ENCODE measurements around the gene AGT. TPM values are rescaled to one million over a fixed set of nuclear protein-coding genes. Genes with fewer than 3 reads are reported as not detected.

AGT gene
- total and polyA plus RNA-seq, 3 donors from 2014 or later = 3.3 to 10.7 (median 4.6) TPM

DNA sequence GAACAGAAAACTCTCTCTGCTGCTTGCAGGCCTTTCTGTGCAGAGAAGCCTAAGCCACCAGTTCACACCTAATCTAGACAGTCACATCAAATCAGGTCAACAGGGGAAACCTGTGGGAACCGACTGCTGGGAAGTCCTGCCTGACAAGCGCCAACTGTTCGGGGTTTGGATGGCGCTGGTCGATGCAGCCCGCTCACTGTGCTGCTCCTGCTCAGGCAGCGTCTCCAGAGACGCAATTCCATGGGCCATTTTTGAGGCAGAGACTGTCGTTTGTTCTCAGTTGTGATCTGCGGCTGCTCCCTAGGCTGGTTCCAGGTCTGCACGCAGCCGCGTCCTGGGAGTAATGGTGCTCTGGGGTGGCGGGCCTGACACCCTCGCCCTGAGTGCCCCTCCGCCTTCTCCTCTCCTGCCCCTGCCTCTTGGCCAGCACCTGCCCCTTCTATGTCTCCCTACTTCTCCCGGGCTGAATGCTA lies 1.4 kb downstream of the AGT start:
- peaks cover 8% of the 10 kb centered on the region for H3K4me1 ChIP-seq
- WGBS, 2 donors = 89 to 97% methylated on average over 17 of the region's 17 CpGs
- intact Hi-C loops (cut with DNase I; ENCODE audit: low total_unique reads) = no loop called here
- H3K27ac ChIP-seq = no peak overlapping the region
- no peak overlapping the region for H3K4me3 ChIP-seq
- H3K9me3 ChIP-seq = no peaks in the 10 kb centered on the region
- no peaks in the 10 kb centered on the region for H3K27me3 ChIP-seq
- DNase-seq = no peak
- no peaks in the 10 kb centered on the region for H3K36me3 ChIP-seq (ENCODE audit: low read depth, missing control alignments)
- TF ChIP-seq, protein P1, sequence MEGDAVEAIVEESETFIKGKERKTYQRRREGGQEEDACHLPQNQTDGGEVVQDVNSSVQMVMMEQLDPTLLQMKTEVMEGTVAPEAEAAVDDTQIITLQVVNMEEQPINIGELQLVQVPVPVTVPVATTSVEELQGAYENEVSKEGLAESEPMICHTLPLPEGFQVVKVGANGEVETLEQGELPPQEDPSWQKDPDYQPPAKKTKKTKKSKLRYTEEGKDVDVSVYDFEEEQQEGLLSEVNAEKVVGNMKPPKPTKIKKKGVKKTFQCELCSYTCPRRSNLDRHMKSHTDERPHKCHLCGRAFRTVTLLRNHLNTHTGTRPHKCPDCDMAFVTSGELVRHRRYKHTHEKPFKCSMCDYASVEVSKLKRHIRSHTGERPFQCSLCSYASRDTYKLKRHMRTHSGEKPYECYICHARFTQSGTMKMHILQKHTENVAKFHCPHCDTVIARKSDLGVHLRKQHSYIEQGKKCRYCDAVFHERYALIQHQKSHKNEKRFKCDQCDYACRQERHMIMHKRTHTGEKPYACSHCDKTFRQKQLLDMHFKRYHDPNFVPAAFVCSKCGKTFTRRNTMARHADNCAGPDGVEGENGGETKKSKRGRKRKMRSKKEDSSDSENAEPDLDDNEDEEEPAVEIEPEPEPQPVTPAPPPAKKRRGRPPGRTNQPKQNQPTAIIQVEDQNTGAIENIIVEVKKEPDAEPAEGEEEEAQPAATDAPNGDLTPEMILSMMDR (IDR thresholded peaks at IDR 0.05) = no peak
- TF ChIP-seq POLR2A (IDR thresholded peaks at IDR 0.05) = no peak

DNA sequence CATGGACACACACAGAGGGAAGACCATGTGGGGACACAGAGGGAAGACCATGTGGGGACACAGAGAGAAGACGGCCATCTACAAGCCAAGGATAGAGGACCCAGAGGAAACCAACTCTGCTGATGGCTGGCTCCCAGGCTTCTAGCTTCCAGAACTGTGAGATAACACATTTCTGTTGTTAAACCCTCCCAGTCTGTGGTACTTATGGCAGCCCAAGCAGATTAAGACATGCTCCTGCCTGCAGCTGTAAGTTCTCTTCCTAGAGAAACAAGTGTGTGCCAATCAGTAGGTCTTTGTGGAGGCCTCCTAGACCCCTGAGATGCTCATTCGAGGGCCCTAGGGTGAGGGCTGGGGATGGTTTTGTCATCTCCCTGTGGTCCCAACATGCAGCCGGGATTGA lies 2.7 kb downstream of the AGT start:
- TF ChIP-seq, protein P1 (IDR thresholded peaks at IDR 0.05) = no peak
- TF ChIP-seq POLR2A (IDR thresholded peaks at IDR 0.05) = no peak
- Histone ChIP-seq H3K36me3 (ENCODE audit: low read depth, missing control alignments) (no peaks in the 10 kb centered on the region), H3K27ac (no peak overlapping the region), H3K27me3 (no peaks in the 10 kb centered on the region), H3K4me1 (peaks cover 8% of the 10 kb centered on the region), H3K4me3 (no peak overlapping the region), H3K9me3 (no peaks in the 10 kb centered on the region)
- WGBS, 2 donors = 93 to 96% methylated on average over 2 to 3 of the region's 3 CpGs
- no peak for DNase-seq
- intact Hi-C loops (cut with DNase I; ENCODE audit: low total_unique reads) = no loop called here

DNA sequence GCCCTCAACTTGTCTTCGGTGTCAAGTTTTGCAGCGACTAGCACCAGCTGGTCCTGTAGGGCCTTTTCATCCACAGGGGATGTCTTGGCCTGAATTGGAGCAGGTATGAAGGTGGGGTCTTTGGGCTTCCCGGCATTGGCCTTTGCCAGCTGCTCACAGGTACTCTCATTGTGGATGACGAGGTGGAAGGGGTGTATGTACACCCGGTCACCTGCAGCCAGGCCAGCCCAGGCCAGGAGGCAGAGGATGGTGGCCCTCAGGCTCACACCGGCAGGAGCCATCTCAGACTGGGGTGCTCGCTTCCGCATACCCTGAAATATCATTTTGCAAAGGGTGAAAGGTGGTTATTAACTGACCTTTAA lies 3.4 kb downstream of the AGT start:
- DNase-seq = no peak
- Histone ChIP-seq H3K27me3 (no peaks in the 10 kb centered on the region), H3K27ac (no peak overlapping the region), H3K9me3 (no peaks in the 10 kb centered on the region), H3K36me3 (ENCODE audit: low read depth, missing control alignments) (no peaks in the 10 kb centered on the region), H3K4me1 (peaks cover 8% of the 10 kb centered on the region), H3K4me3 (no peak overlapping the region)
- intact Hi-C loops (cut with DNase I; ENCODE audit: low total_unique reads) = no loop called here
- TF ChIP-seq, protein P1 (IDR thresholded peaks at IDR 0.05) = no peak
- TF ChIP-seq POLR2A (IDR thresholded peaks at IDR 0.05) = no peak
- 98 to 100% methylated on average over 4 to 8 of the region's 8 CpGs for WGBS, 2 donors

DNA sequence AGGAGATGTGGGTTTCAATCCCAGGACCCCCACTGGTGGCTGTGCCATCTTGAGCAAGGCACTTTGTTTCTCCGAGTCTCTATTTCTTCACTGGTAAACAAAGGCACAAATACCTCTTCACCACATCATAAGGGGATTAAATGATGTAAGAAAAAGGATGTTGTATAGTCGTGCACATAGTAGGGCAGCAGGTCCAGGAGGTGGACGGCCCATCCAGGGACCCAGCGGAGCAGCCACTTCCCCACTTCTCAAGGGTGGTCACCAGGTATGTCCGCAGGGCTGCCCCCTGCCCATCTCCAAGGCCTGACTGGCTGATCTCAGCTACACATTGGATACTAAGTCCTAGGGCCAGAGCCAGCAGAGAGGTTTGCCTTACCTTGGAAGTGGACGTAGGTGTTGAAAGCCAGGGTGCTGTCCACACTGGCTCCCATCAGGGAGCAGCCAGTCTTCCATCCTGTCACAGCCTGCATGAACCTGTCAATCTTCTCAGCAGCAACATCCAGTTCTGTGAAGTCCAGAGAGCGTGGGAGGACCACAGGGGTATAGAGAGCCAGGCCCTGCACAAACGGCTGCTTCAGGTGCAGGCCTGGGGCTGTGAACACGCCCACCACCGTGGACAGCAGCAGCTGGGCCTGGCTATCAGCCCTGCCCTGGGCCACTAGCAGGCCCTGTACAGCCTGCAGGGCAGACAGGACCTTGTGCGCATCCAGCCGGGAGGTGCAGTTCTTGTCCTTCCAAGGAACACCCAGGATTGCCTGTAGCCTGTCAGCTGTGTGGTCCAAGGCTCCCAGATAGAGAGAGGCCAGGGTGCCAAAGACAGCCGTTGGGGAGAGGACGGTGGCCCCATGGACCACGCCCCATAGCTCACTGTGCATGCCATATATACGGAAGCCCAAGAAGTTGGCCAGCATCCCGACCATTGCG lies 4.0 kb downstream of the AGT start:
- peaks cover 8% of the 10 kb centered on the region for H3K4me1 ChIP-seq
- WGBS, 2 donors = 88 to 90% methylated on average over 10 to 18 of the region's 18 CpGs

More for the DNA sequence above, 4.0 kb downstream of the AGT start:
- TF ChIP-seq, protein P1 (IDR thresholded peaks at IDR 0.05) = no peak
- no peak for TF ChIP-seq POLR2A (IDR thresholded peaks at IDR 0.05)
- H3K4me3 ChIP-seq = no peak overlapping the region
- no peak overlapping the region for H3K27ac ChIP-seq
- no peaks in the 10 kb centered on the region for H3K9me3 ChIP-seq
- no peak for DNase-seq
- intact Hi-C loops (cut with DNase I; ENCODE audit: low total_unique reads) = no loop called here
- no peaks in the 10 kb centered on the region for H3K27me3 ChIP-seq
- no peaks in the 10 kb centered on the region for H3K36me3 ChIP-seq (ENCODE audit: low read depth, missing control alignments)

Measured in testis (tissue), 3 donors.